HCT116 (cell line): ENCODE data around the gene FCER1G. TPM values are rescaled to one million over a fixed set of nuclear protein-coding genes. Genes with fewer than 3 reads are reported as not detected.

Experiments used
- ATAC-seq: fragments of 200-7000 bp; cut with Tn5 transposase; 2 replicates; pipeline ENCODE4 v1.9.1; 2020; ENCODE audit warnings: mild to moderate bottlenecking, moderate library complexity
- BruUV-seq: library from RNA; stranded (reverse); fragments of 400-500 nt; replicated peaks from 2 replicates; lab custom pipeline; 2021; lab: Mats Ljungman, UMichigan
- CTCF ChIA-PET: fragments of 300-600 bp; sonication (Branson Sonifier 250); formaldehyde crosslinking; loops from one replicate; lab custom pipeline; 2021; ENCODE audit warnings: antibody characterized with exemption; lab: Charles Lee
- POLR2A ChIA-PET: fragments of 300-600, 350-600 bp; sonication (Branson Sonifier 250); formaldehyde crosslinking; loops from one replicate; lab custom pipeline; 2021; ENCODE audit warnings: antibody characterized with exemption; lab: Charles Lee
- RAD21 ChIA-PET, 2 experiments: fragments of 300-600 bp; sonication (Branson Sonifier 250); formaldehyde crosslinking; loops; one replicate each; lab custom pipeline; 2023; ENCODE audit warnings: low total read pairs in 2 of 2; ENCODE audit not compliant: uncharacterized antibody in 2 of 2, unreplicated experiment in 2 of 2, low non-redundant PET in 1 of 2; lab: Charles Lee
- DNase-seq: peaks from one replicate; pipeline ENCODE4 v3.0.0-alpha.2; 2010; ENCODE audit warnings: low read depth, low spot score
- H2AFZ ChIP-seq: fragments of 200-600 bp; shearing (Covaris generic), sonication (generic); 2 replicates; pipeline ENCODE4 v1.6.1; 2017; ENCODE audit warnings: low read depth, mixed run types, mixed read lengths, antibody characterized with exemption, low read length; ENCODE audit not compliant: poor library complexity, severe bottlenecking
- H3K27ac ChIP-seq: 2 replicates; pipeline ENCODE4 v1.5.1; 2012; ENCODE audit warnings: low read depth, low read length
- H3K27me3 ChIP-seq: fragments of 200-600 bp; sonication (generic); 2 replicates; pipeline ENCODE4 v1.6.1; 2016; ENCODE audit warnings: mixed run types, low read length, mixed read lengths; ENCODE audit not compliant: insufficient read depth
- H3K36me3 ChIP-seq, 2 experiments: fragments of 200-500 bp in 1 of 2; fragments of 200-600 bp in 1 of 2; sonication (Bioruptor generic) in 1 of 2; sonication (generic) in 1 of 2; 2 replicates each; pipeline versions ENCODE4 v1.5.1 to v1.6.1; 2014 to 2016; ENCODE audit warnings: low read length in 2 of 2, inconsistent platforms in 1 of 2, mixed read lengths in 1 of 2, mixed run types in 1 of 2; ENCODE audit not compliant: insufficient read depth in 2 of 2, control insufficient read depth in 1 of 2
- H3K4me1 ChIP-seq, 2 experiments: fragments of 200-600 bp in 1 of 2; sonication (generic) in 1 of 2; 2 replicates each; pipeline versions ENCODE4 v1.5.1 to v1.6.1; 2012 to 2017; ENCODE audit warnings: low read length in 2 of 2, inconsistent platforms in 1 of 2, mild to moderate bottlenecking in 1 of 2, mixed read lengths in 1 of 2, mixed run types in 1 of 2, moderate library complexity in 1 of 2; ENCODE audit not compliant: insufficient read depth in 2 of 2, control insufficient read depth in 1 of 2
- H3K4me2 ChIP-seq: fragments of 200-600 bp; sonication (generic); 2 replicates; pipeline ENCODE4 v1.6.1; 2017; ENCODE audit warnings: mixed run types, low read length, mixed read lengths
- H3K4me3 ChIP-seq, 2 experiments: fragments of 200-600 bp in 1 of 2; sonication (generic) in 1 of 2; replicated peaks in 1 of 2; 2 replicates each; pipeline ENCODE4 v1.5.1; 2011 to 2016; ENCODE audit warnings: low read length in 2 of 2, control low read depth in 1 of 2, low read depth in 1 of 2, mild to moderate bottlenecking in 1 of 2, mixed read lengths in 1 of 2, mixed run types in 1 of 2
- H3K79me2 ChIP-seq: fragments of 200-600 bp; sonication (generic); 2 replicates; pipeline ENCODE4 v1.6.1; 2017; ENCODE audit warnings: mild to moderate bottlenecking, mixed run types, low read length, moderate library complexity, mixed read lengths; ENCODE audit not compliant: insufficient read depth
- H3K9ac ChIP-seq: fragments of 200-600 bp; sonication (generic); 2 replicates; pipeline ENCODE4 v1.6.1; 2016; ENCODE audit warnings: low read length, mixed read lengths
- H3K9me2 ChIP-seq: fragments of 200-600 bp; sonication (generic), shearing (Covaris generic); 2 replicates; pipeline ENCODE4 v1.6.1; 2017; ENCODE audit warnings: mixed run types, mild to moderate bottlenecking, moderate library complexity; ENCODE audit not compliant: insufficient read depth
- H3K9me3 ChIP-seq, 2 experiments: fragments of 200-500 bp in 1 of 2; fragments of 200-600 bp in 1 of 2; sonication (Bioruptor generic) in 1 of 2; sonication (generic) in 1 of 2; 2 replicates each; pipeline ENCODE4 v1.6.1; 2014 to 2017; ENCODE audit warnings: low read length in 2 of 2, mixed read lengths in 2 of 2, inconsistent platforms in 1 of 2, low read depth in 1 of 2, mild to moderate bottlenecking in 1 of 2, mixed run types in 1 of 2, moderate library complexity in 1 of 2; ENCODE audit not compliant: control insufficient read depth in 1 of 2, insufficient read depth in 1 of 2
- H4K20me1 ChIP-seq: fragments of 200-600 bp; sonication (generic), shearing (Covaris generic); 2 replicates; pipeline ENCODE4 v1.6.1; 2017; ENCODE audit warnings: mixed run types, mild to moderate bottlenecking, moderate library complexity; ENCODE audit not compliant: insufficient read depth
- CBX3 ChIP-seq: IDR thresholded peaks from 2 replicates; pipeline ENCODE4 v1.6.1; 2012; ENCODE audit warnings: low read depth
- JUND ChIP-seq: IDR thresholded peaks from 2 replicates; pipeline ENCODE4 v1.6.1; 2012
- POLR2A ChIP-seq: IDR thresholded peaks from 2 replicates; pipeline ENCODE4 v1.7.0; 2011; ENCODE audit warnings: borderline replicate concordance; ENCODE audit not compliant: insufficient read depth, insufficient read length; ENCODE audit errors: extremely low read depth
- POLR2AphosphoS5 ChIP-seq: IDR thresholded peaks from 2 replicates; pipeline ENCODE4 v1.6.1; 2011; ENCODE audit warnings: mild to moderate bottlenecking, low read depth, low read length, moderate library complexity
- SIN3A ChIP-seq: IDR thresholded peaks from 2 replicates; pipeline ENCODE4 v1.6.1; 2012; ENCODE audit warnings: low read depth
- SP1 ChIP-seq: IDR thresholded peaks from 2 replicates; pipeline ENCODE4 v1.6.1; 2012; ENCODE audit warnings: low read depth
- TCF7L2 ChIP-seq: IDR thresholded peaks from 2 replicates; pipeline ENCODE4 v1.7.0; 2011; ENCODE audit warnings: borderline replicate concordance, inconsistent platforms; ENCODE audit not compliant: insufficient read depth, insufficient read length; ENCODE audit errors: extremely low read depth
- ZFX ChIP-seq: fragments of 450-650 bp; IDR thresholded peaks from 2 replicates; pipeline ENCODE4 v1.6.1; 2017
- intact Hi-C: fragments of 100-400 bp; cut with micrococcal nuclease; formaldehyde crosslinking; loops from 2 replicates; pipeline ENCODE4 v1.10.0; 2022
- total RNA-seq: library from RNA; stranded (reverse); gene quantifications from one replicate; pipeline ENCODE4 v1.2.1, GENCODE V29; 2021; ENCODE audit not compliant: unreplicated experiment
- TF ChIP-seq, protein P1 (sequence below): IDR thresholded peaks from 2 replicates; pipeline ENCODE4 v1.6.1; 2012; ENCODE audit warnings: low read depth
- TF ChIP-seq, protein P2 (sequence below): IDR thresholded peaks from 2 replicates; pipeline ENCODE4 v1.6.1; 2012
- TF ChIP-seq, protein P3 (sequence below), 3 experiments: fragments of 200-600 bp in 1 of 3; sonication (generic) in 1 of 3; IDR thresholded peaks in 2 of 3; conservative IDR thresholded peaks in 1 of 3; 2 replicates each; pipeline ENCODE4 v1.5.1; 2012 to 2017; ENCODE audit warnings: low read depth in 2 of 3, low read length in 2 of 3, antibody characterized with exemption in 1 of 3, borderline replicate concordance in 1 of 3, control low read depth in 1 of 3, mild to moderate bottlenecking in 1 of 3, mixed read lengths in 1 of 3, mixed run types in 1 of 3, moderate library complexity in 1 of 3; ENCODE audit not compliant: insufficient read depth in 1 of 3
- TF ChIP-seq, protein P4 (sequence below): IDR thresholded peaks from 2 replicates; pipeline ENCODE4 v1.6.1; 2012

The FCER1G gene
- total RNA-seq, 1 experiment from 2014 or later, result 0.86 TPM

DNA sequence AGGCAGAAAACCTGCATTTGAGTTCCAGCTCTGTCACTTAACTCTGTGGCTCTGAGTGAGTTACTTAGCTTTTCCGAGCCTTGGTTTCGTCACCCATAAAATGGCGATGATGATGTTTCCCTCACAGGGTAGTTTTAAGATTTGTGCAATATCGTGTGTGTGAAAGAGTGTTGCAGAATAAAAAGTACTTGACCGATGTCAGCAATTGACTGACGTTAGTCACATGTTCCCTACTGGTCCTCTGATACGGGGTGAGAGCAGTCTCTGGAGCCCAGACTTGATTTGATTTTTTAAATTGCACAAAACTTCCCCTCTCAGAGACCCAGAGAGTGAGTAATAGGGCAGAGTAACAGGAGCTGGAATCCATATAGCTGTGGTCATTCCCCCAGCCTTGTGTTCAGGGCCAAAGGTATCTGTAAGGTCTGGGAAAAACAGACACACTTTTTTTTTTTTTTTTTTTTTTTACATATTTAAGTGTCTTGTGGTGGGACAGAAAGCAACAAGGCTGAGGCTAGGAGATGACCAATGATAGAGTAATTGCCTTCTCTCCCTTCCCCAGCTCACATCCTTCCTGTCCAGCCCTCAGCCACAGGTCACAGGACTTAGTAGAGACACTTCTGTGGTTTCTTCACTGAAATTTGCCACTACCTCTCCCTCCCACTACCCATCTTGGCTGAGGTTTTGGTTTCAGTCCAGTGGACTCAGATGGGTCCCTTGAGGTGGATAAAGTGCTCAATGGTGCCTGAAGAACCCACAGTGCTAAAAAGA is 2.0 kb downstream of the FCER1G start:
- H4K20me1 ChIP-seq, result no peaks in the 10 kb centered on the region
- ATAC-seq, result no peak
- H3K9ac ChIP-seq, result no peak overlapping the region
- TF ChIP-seq TCF7L2 (no peak), CBX3 (no peak), JUND (no peak), SP1 (no peak), SIN3A (no peak), POLR2A (no peak), POLR2AphosphoS5 (no peak), ZFX (no peak)
- TF ChIP-seq, protein P1, sequence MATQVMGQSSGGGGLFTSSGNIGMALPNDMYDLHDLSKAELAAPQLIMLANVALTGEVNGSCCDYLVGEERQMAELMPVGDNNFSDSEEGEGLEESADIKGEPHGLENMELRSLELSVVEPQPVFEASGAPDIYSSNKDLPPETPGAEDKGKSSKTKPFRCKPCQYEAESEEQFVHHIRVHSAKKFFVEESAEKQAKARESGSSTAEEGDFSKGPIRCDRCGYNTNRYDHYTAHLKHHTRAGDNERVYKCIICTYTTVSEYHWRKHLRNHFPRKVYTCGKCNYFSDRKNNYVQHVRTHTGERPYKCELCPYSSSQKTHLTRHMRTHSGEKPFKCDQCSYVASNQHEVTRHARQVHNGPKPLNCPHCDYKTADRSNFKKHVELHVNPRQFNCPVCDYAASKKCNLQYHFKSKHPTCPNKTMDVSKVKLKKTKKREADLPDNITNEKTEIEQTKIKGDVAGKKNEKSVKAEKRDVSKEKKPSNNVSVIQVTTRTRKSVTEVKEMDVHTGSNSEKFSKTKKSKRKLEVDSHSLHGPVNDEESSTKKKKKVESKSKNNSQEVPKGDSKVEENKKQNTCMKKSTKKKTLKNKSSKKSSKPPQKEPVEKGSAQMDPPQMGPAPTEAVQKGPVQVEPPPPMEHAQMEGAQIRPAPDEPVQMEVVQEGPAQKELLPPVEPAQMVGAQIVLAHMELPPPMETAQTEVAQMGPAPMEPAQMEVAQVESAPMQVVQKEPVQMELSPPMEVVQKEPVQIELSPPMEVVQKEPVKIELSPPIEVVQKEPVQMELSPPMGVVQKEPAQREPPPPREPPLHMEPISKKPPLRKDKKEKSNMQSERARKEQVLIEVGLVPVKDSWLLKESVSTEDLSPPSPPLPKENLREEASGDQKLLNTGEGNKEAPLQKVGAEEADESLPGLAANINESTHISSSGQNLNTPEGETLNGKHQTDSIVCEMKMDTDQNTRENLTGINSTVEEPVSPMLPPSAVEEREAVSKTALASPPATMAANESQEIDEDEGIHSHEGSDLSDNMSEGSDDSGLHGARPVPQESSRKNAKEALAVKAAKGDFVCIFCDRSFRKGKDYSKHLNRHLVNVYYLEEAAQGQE, result no peak
- TF ChIP-seq, protein P2, sequence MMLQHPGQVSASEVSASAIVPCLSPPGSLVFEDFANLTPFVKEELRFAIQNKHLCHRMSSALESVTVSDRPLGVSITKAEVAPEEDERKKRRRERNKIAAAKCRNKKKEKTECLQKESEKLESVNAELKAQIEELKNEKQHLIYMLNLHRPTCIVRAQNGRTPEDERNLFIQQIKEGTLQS, result no peak
- TF ChIP-seq, protein P3, sequence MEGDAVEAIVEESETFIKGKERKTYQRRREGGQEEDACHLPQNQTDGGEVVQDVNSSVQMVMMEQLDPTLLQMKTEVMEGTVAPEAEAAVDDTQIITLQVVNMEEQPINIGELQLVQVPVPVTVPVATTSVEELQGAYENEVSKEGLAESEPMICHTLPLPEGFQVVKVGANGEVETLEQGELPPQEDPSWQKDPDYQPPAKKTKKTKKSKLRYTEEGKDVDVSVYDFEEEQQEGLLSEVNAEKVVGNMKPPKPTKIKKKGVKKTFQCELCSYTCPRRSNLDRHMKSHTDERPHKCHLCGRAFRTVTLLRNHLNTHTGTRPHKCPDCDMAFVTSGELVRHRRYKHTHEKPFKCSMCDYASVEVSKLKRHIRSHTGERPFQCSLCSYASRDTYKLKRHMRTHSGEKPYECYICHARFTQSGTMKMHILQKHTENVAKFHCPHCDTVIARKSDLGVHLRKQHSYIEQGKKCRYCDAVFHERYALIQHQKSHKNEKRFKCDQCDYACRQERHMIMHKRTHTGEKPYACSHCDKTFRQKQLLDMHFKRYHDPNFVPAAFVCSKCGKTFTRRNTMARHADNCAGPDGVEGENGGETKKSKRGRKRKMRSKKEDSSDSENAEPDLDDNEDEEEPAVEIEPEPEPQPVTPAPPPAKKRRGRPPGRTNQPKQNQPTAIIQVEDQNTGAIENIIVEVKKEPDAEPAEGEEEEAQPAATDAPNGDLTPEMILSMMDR (IDR thresholded peaks at IDR 0.05 in 2 of 3, conservative IDR thresholded peaks at IDR 0.05 in 1 of 3; ENCODE audit: borderline replicate concordance in 1 of 3, insufficient read depth in 1 of 3, low read depth in 2 of 3, low read length in 2 of 3), result no peak
- TF ChIP-seq, protein P4, sequence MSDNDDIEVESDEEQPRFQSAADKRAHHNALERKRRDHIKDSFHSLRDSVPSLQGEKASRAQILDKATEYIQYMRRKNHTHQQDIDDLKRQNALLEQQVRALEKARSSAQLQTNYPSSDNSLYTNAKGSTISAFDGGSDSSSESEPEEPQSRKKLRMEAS, result no peak
- H3K27me3 ChIP-seq, result no peaks in the 10 kb centered on the region
- RAD21 ChIA-PET, result interaction anchor here in 1 of 2 experiments (1.3 kb wide), 1 partner anchor 8 kb away, joined by 3 read pairs; no protein-coding TSS in a partner anchor
- no peak overlapping the region for H3K4me2 ChIP-seq
- DNase-seq, result no peak
- 0 out of 2 replicates have a peak, but pooled peaks cover 3% of the 10 kb centered on the region for H3K9me2 ChIP-seq
- POLR2A ChIA-PET, result interaction anchor here (2.2 kb wide), 1 partner anchor 9 kb away, joined by 8 read pairs; the partner anchor contains the start of gene TOMM40L
- H2AFZ ChIP-seq, result no peak overlapping the region
- CTCF ChIA-PET, result interaction anchor here (2.6 kb wide), 1 partner anchor 9 kb away, joined by 9 read pairs; the partner anchor contains the start of gene TOMM40L
- no peak overlapping the region for H3K4me3 ChIP-seq
- no peak overlapping the region for H3K27ac ChIP-seq
- BruUV-seq, result no TSS peak
- H3K36me3 ChIP-seq, result peaks cover 18 to 24% of the 10 kb centered on the region in 2 experiments; a peak in 3 of 4 replicates
- intact Hi-C loops, result no loop called here
- H3K4me1 ChIP-seq, result no peaks in the 10 kb centered on the region
- H3K79me2 ChIP-seq, result no peaks in the 10 kb centered on the region
- no peaks in the 10 kb centered on the region for H3K9me3 ChIP-seq
